Heart left ventricle (tissue), 16 donors: ENCODE data around the gene REEP3. TPM values are rescaled to one million over a fixed set of nuclear protein-coding genes. Genes with fewer than 3 reads are reported as not detected.

Experiments used
- ATAC-seq, 4 donors: fragments of 200-7000 bp; cut with Tn5 transposase; one replicate each; pipeline ENCODE4 v1.9.1; 2020 to 2022; ENCODE audit warnings: moderate library complexity in 4 of 4, mild to moderate bottlenecking in 3 of 4, moderate number of reproducible peaks in 1 of 4
- DNase-seq, 5 donors: peaks; one replicate each; pipeline ENCODE4 v3.0.0-alpha.2; 2020
- H3K27ac ChIP-seq, 12 donors: fragments of 200-600 bp; sonication (generic) in 4 of 12; one replicate each; pipeline versions ENCODE4 v1.5.0 to v1.8.0; 2016 to 2022; ENCODE audit warnings: mild to moderate bottlenecking in 2 of 12
- H3K27me3 ChIP-seq, 9 donors: fragments of 200-600 bp; sonication (generic) in 2 of 9; one replicate each; pipeline versions ENCODE4 v1.5.1 to v1.8.0; 2016 to 2022; ENCODE audit warnings: mild to moderate bottlenecking in 3 of 9
- H3K36me3 ChIP-seq, 9 donors: fragments of 200-600 bp; sonication (generic) in 2 of 9; one replicate each; pipeline versions ENCODE4 v1.5.0 to v1.8.0; 2018 to 2022; ENCODE audit warnings: mild to moderate bottlenecking in 2 of 9
- H3K4me1 ChIP-seq, 12 donors: fragments of 200-600 bp; sonication (generic) in 4 of 12; one replicate each; pipeline versions ENCODE4 v1.5.0 to v1.8.0; 2016 to 2022; ENCODE audit warnings: mild to moderate bottlenecking in 3 of 12
- H3K4me3 ChIP-seq, 12 donors: fragments of 200-600 bp; sonication (generic) in 4 of 12; one replicate each; pipeline versions ENCODE4 v1.5.0 to v1.8.0; 2017 to 2022; ENCODE audit warnings: mild to moderate bottlenecking in 9 of 12, moderate library complexity in 4 of 12
- H3K9me3 ChIP-seq, 12 donors: fragments of 200-600 bp; sonication (generic) in 4 of 12; one replicate each; pipeline versions ENCODE4 v1.5.0 to v1.8.0; 2016 to 2022; ENCODE audit warnings: mild to moderate bottlenecking in 1 of 12
- CTCF ChIP-seq, 12 donors: fragments of 200-600 bp; sonication (generic) in 4 of 12; IDR thresholded peaks; one replicate each; pipeline versions ENCODE4 v1.5.0 to v1.8.0; 2018 to 2022; ENCODE audit warnings: antibody characterized with exemption in 12 of 12, mild to moderate bottlenecking in 5 of 12
- POLR2A ChIP-seq, 2 donors: fragments of 450-650 bp; IDR thresholded peaks; one replicate each; pipeline ENCODE4 v1.6.1; 2017; ENCODE audit warnings: antibody characterized with exemption in 2 of 2, mild to moderate bottlenecking in 2 of 2, moderate library complexity in 2 of 2
- WGBS, 4 donors: extraction: QIAGEN DNeasy Blood & Tissue Kit in 2 of 4; methylation state at CpG; one replicate each; pipeline versions ENCODE4 v1.1.5 to v1.1.7; 2013 to 2018; 5-methylcytosine and 5-hydroxymethylcytosine counted together
- intact Hi-C, 10 donors: fragments of 100-400 bp; cut with DNase I; formaldehyde crosslinking; loops; one replicate each; pipeline versions ENCODE4 v1.11.1 to v1.14.2; 2022
- polyA plus RNA-seq, 2 donors: library from polyadenylated mRNA; stranded (reverse); fragments of 200-250 nt; gene quantifications; one replicate each; pipeline ENCODE4 v1.2.3, GENCODE V29; 2013
- total RNA-seq, 9 donors: library from RNA; depleted of rRNA in 2 of 9; stranded (reverse); fragments of >200 nt in 2 of 9; fragmentation: NEBNext Ultra II Directional in 3 of 9; extraction: Animal tissue kit (Norgen Biotek cat#: 25700) in 3 of 9; gene quantifications; one replicate each; pipeline versions ENCODE4 v1.1.0 to v1.2.4, GENCODE V29; 2016 to 2023
- donor health status: ischemic (EF 13 %, LVEDD 7.1; RV severe dilation, severe dysfunction).
- donor health status: healthy with polysubstance abuse.
- donor health status: DM: no; HTN: yes; CAD: no.
- donor health status: DM: no; HTN: no; CAD: no.
- donor health status: ischemic (EF 25% LVEDD 6.9; RV normal size, moderate dysfunction).
- donor health status: ischemic (EF 25% LVEDD 5.7; RV mildly dilated, moderate dysfunction).
- donor health status: healthy.
- donor health status: DM: yes; HTN: yes; CAD: no.
- donor health status: ischemic (EF 35%, LVEDD 5.7; RV mildly dilated, moderate dysfunction).
- donor health status: nonischemic (EF 11% LVEDD 7.7; RV severe dilation, severe dysfunction).
- donor health status: DM: yes; HTN: yes; CAD: no.
- donor health status: PGD.
- donor health status: ischemic (EF 29% LVEDD 5.4; RV normal size, mild dysfunction).
- donor health status: nonischemic (EF 23%, LVEDD 6.1; RV moderate dilation, normal function).

The REEP3 gene
- total and polyA plus RNA-seq, 11 donors: 9.1 to 48.2 (median 21.9) TPM

GRCh38 chr10:63600540-63600939, 79.3 kb downstream of the REEP3 start:
- no peak for TF ChIP-seq POLR2A (IDR thresholded peaks at IDR 0.05)
- no peak for TF ChIP-seq CTCF (IDR thresholded peaks at IDR 0.05)
- WGBS, 4 donors: 36 to 65% (median 47%) methylated on average over 1 of the region's 1 CpG
- ATAC-seq (no peak), DNase-seq (no peak)
- H3K27me3 ChIP-seq: no peaks in the 10 kb centered on the region
- no peak overlapping the region for H3K4me3 ChIP-seq
- H3K9me3 ChIP-seq: no peaks in the 10 kb centered on the region
- H3K4me1 ChIP-seq: peaks cover 0 to 12% (median 5%) of the 10 kb centered on the region in 12 donors
- H3K27ac ChIP-seq: no peak overlapping the region
- peaks cover 0 to 46% (median 24%) of the 10 kb centered on the region in 9 donors for H3K36me3 ChIP-seq
- intact Hi-C loops: no loop called here

DNA sequence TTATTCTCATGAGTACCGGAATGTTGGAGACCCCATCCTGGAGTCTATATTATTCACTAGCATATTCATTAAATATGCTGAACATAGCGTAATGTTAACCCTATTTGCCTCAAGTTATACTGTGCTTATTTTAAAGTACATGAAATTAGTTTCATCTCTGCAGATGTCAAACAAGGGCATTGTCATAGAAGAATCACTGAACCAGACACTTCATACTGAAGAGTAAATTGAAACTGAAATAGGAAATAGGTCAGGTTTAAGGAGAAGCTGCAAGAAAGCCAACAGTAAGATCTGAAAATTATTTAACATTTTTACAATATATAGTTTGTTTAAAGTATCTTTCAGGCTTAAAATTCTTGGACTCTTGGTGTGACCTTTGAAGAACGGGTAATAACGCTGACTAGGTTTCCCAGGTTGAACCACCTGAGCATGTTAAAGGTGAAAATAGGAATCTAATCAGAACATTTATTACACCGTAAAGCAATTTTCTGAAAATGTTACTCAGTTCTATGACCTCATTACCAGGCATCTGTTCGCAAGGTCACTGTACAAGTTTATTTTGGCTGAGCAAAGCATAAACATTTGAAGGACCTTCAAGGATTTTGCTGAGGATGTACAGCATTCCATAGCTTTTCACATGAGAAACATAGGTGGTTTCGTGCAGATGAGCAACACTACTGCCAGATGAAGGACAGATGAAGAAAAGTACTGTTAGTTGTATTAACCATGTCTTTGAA, 82.7 kb downstream of the REEP3 start:
- Histone ChIP-seq H3K36me3 (peaks cover 0 to 31% (median 11%) of the 10 kb centered on the region in 9 donors), H3K9me3 (no peaks in the 10 kb centered on the region), H3K4me3 (no peak overlapping the region), H3K27ac (no peak overlapping the region), H3K27me3 (no peaks in the 10 kb centered on the region), H3K4me1 (peaks cover 0 to 9% (median 0%) of the 10 kb centered on the region in 12 donors)
- intact Hi-C loops: no loop called here
- ATAC-seq: no peak
- no peak for DNase-seq
- WGBS, 4 donors: 83 to 87% (median 85%) methylated on average over 7 of the region's 7 CpGs
- no peak for TF ChIP-seq CTCF (IDR thresholded peaks at IDR 0.05)
- no peak for TF ChIP-seq POLR2A (IDR thresholded peaks at IDR 0.05)

GRCh38 chr10:63605197-63605967, 84.2 kb downstream of the REEP3 start:
- intact Hi-C loops: no loop called here
- no peak for DNase-seq
- peak in 2 of 4 donors; percentile 56 to 64 for ATAC-seq
- H3K36me3 ChIP-seq: peaks cover 0 to 26% (median 3%) of the 10 kb centered on the region in 9 donors
- H3K27me3 ChIP-seq: no peaks in the 10 kb centered on the region
- H3K4me1 ChIP-seq: peaks cover 0 to 9% (median 0%) of the 10 kb centered on the region in 12 donors
- no peak for TF ChIP-seq CTCF (IDR thresholded peaks at IDR 0.05)
- TF ChIP-seq POLR2A (IDR thresholded peaks at IDR 0.05): no peak
- 77 to 86% (median 80%) methylated on average over 3 of the region's 3 CpGs for WGBS, 4 donors
- H3K4me3 ChIP-seq: no peak overlapping the region
- H3K9me3 ChIP-seq: no peaks in the 10 kb centered on the region
- H3K27ac ChIP-seq: no peak overlapping the region

DNA sequence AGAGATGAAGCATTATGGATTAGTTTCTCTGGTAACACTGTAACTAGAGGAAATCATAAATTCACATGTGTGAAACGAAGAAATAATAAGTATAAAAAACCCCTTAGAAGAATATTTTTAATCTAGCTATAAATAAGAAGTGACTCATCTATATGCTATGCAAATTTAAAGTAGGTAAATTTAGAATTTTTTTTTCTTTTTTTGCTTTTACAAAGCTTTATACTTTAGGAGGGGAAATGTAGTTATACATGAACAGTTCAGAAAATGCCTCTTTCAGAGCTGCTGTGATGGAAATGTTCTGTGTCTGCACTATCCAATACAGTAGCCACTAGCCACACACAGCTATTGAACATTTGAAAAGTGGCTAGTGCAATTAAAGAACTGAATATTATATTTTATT, 87.3 kb downstream of the REEP3 start:
- DNase-seq (no peak), ATAC-seq (no peak)
- no peak overlapping the region for H3K27ac ChIP-seq
- no peak for TF ChIP-seq CTCF (IDR thresholded peaks at IDR 0.05)
- TF ChIP-seq POLR2A (IDR thresholded peaks at IDR 0.05): no peak
- H3K9me3 ChIP-seq: no peaks in the 10 kb centered on the region
- H3K36me3 ChIP-seq: peaks cover 0 to 32% (median 4%) of the 10 kb centered on the region in 9 donors
- intact Hi-C loops: no loop called here
- H3K27me3 ChIP-seq: no peaks in the 10 kb centered on the region
- H3K4me3 ChIP-seq: no peak overlapping the region
- 72 to 90% (median 85%) methylated on average over 1 of the region's 1 CpG for WGBS, 4 donors
- peaks cover 0 to 9% (median 0%) of the 10 kb centered on the region in 12 donors for H3K4me1 ChIP-seq
